Measurements from ENCODE around the gene ZNF892.

The ZNF892 gene

GRCh38 chr2:95238131-95238530, 30.8 kb downstream of the ZNF892 start:
- ChIA-PET CTCF (interaction anchor here (1.0 kb wide), 1 partner anchor 490 kb away, joined by 4 read pairs; no protein-coding TSS in a partner anchor), POLR2A (no interaction called here)
- Histone ChIP-seq H3K27ac (ENCODE audit: extremely low read depth, low read depth, low read length) (no peak overlapping the region), H3K9me3 (ENCODE audit: control insufficient read depth, insufficient read depth, low read depth, low read length) (no peaks in the 10 kb centered on the region), H3K4me1 (ENCODE audit: control insufficient read depth, insufficient read depth, low read length) (no peaks in the 10 kb centered on the region), H3K36me3 (ENCODE audit: control insufficient read depth in 2 of 2, insufficient read depth in 1 of 2, low read length in 2 of 2) (no peaks in the 10 kb centered on the region), H3K4me3 (ENCODE audit: low read depth, low read length) (no peak overlapping the region)
- no peak for TF ChIP-seq ZNF132 (tag by site-specific recombination; IDR thresholded peaks at IDR 0.05; ENCODE audit: borderline replicate concordance)

DNA sequence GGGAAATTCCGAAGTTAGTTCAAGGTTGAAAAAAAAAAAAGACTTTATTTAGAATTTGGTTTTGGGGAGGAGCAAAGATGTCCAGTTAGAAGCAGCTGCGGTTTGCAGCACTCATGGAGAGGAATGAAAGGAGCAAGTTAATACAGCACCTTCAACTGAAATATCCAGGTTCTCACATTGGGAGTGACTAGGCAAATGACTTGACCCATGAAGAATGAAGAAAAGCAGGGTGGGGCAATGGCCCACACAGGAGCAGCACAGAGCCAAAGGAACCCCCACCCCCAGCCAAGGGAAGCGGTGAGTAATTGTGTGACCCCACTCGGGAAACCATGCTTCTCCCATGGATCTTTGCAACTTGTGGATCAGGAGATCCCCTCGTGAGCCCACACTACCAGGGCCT, 32.8 kb downstream of the ZNF892 start:
- no peak overlapping the region for H3K27ac ChIP-seq (ENCODE audit: extremely low read depth, low read depth, low read length)
- POLR2A ChIA-PET = no interaction called here

More for the DNA sequence above, 32.8 kb downstream of the ZNF892 start:
- H3K9me3 ChIP-seq (ENCODE audit: control insufficient read depth, insufficient read depth, low read depth, low read length) = no peaks in the 10 kb centered on the region
- CTCF ChIA-PET = interaction anchor here (0.6 to 1.2 kb wide), 2 partner anchors 9 to 54 kb away, joined by 4 read pairs; no protein-coding TSS in a partner anchor
- H3K4me3 ChIP-seq (ENCODE audit: low read depth, low read length) = no peak overlapping the region
- TF ChIP-seq GLI2 (tag by site-specific recombination; IDR thresholded peaks at IDR 0.05; ENCODE audit: borderline replicate concordance, low read depth) (no peak), SP2 (tag by site-specific recombination; IDR thresholded peaks at IDR 0.05) (no peak), ATF2 (tag by site-specific recombination; IDR thresholded peaks at IDR 0.05; ENCODE audit: low read depth) (no peak), TRIM28 (IDR thresholded peaks at IDR 0.05; ENCODE audit: borderline replicate concordance, low read length) (no peak), ZNF426 (tag by site-specific recombination; IDR thresholded peaks at IDR 0.05) (no peak), RBAK (tag by site-specific recombination; IDR thresholded peaks at IDR 0.05) (no peak), PRDM10 (tag by site-specific recombination; IDR thresholded peaks at IDR 0.05) (no peak), ZNF341 (tag by site-specific recombination; IDR thresholded peaks at IDR 0.05; ENCODE audit: low read depth) (no peak), ZNF366 (tag by site-specific recombination; conservative IDR thresholded peaks at IDR 0.05) (no peak), ZNF629 (tag by site-specific recombination; IDR thresholded peaks at IDR 0.05) (no peak), ZSCAN4 (tag by site-specific recombination; IDR thresholded peaks at IDR 0.05) (no peak), ZBTB20 (tag by site-specific recombination; IDR thresholded peaks at IDR 0.05) (no peak), ZFHX2 (tag by site-specific recombination; conservative IDR thresholded peaks at IDR 0.05) (no peak), ZNF560 (tag by site-specific recombination; IDR thresholded peaks at IDR 0.05; ENCODE audit: borderline replicate concordance) (no peak), ZNF155 (tag by site-specific recombination; IDR thresholded peaks at IDR 0.05) (no peak)
- no peaks in the 10 kb centered on the region for H3K36me3 ChIP-seq (ENCODE audit: control insufficient read depth in 2 of 2, insufficient read depth in 1 of 2, low read length in 2 of 2)
- H3K4me1 ChIP-seq (ENCODE audit: control insufficient read depth, insufficient read depth, low read length) = no peaks in the 10 kb centered on the region
